MM.1S (cell line): ENCODE data around the gene MARK3.

Source experiments
- DNase-seq: peaks from one replicate; pipeline ENCODE4 v3.0.0-alpha.2; 2015
- H2AFZ ChIP-seq: fragments of 300-600 bp; sonication (generic); 2 replicates; pipeline ENCODE4 v1.6.0; 2016; ENCODE audit warnings: antibody characterized with exemption, low read length
- H3F3A ChIP-seq: fragments of 300-600 bp; sonication (generic); 2 replicates; pipeline ENCODE4 v1.6.1; 2016; ENCODE audit warnings: mild to moderate bottlenecking, antibody characterized with exemption, low read length, moderate library complexity, mixed read lengths; ENCODE audit not compliant: insufficient read depth
- H3K27ac ChIP-seq: fragments of 300-600 bp; sonication (generic); 2 replicates; pipeline ENCODE4 v1.5.1; 2016; ENCODE audit warnings: mild to moderate bottlenecking, low read length
- H3K27me3 ChIP-seq: fragments of 300-600 bp; sonication (generic); replicated peaks from 2 replicates; pipeline ENCODE4 v1.6.0; 2016; ENCODE audit warnings: low read length; ENCODE audit not compliant: insufficient read depth
- H3K36me3 ChIP-seq: fragments of 300-600 bp; sonication (generic); replicated peaks from 2 replicates; pipeline ENCODE4 v1.6.1; 2016; ENCODE audit warnings: mild to moderate bottlenecking, low read length, mixed read lengths; ENCODE audit not compliant: insufficient read depth
- H3K4me1 ChIP-seq: fragments of 300-600 bp; sonication (generic); 2 replicates; pipeline ENCODE4 v1.6.1; 2016; ENCODE audit warnings: low read length, mixed read lengths
- H3K4me2 ChIP-seq: fragments of 300-600 bp; sonication (generic); 2 replicates; pipeline ENCODE4 v1.6.0; 2016; ENCODE audit warnings: low read depth, low read length
- H3K4me3 ChIP-seq: fragments of 300-600 bp; sonication (generic); 2 replicates; pipeline ENCODE4 v1.5.1; 2016; ENCODE audit warnings: low read length, mixed read lengths
- H3K79me2 ChIP-seq: fragments of 300-600 bp; sonication (generic); 2 replicates; pipeline ENCODE4 v1.6.1; 2016; ENCODE audit warnings: mixed run types, low read length, mixed read lengths
- H3K9ac ChIP-seq: fragments of 300-600 bp; sonication (generic); 2 replicates; pipeline ENCODE4 v1.6.1; 2016; ENCODE audit warnings: low read length, mixed read lengths
- H3K9me2 ChIP-seq: fragments of 300-600 bp; sonication (generic); replicated peaks from 2 replicates; pipeline ENCODE4 v1.6.1; 2016; ENCODE audit warnings: mild to moderate bottlenecking, low read length, mixed read lengths; ENCODE audit not compliant: insufficient read depth
- H3K9me3 ChIP-seq: fragments of 300-600 bp; sonication (generic); replicated peaks from 2 replicates; pipeline ENCODE4 v1.6.1; 2016; ENCODE audit warnings: mild to moderate bottlenecking, low read length, mixed read lengths; ENCODE audit not compliant: insufficient read depth
- H4K20me1 ChIP-seq: fragments of 300-600 bp; sonication (generic); 2 replicates; pipeline ENCODE4 v1.6.1; 2016; ENCODE audit warnings: mild to moderate bottlenecking, low read length, moderate library complexity, mixed read lengths; ENCODE audit not compliant: insufficient read depth
- EZH2 ChIP-seq: fragments of 300-600 bp; sonication (generic); optimal IDR thresholded peaks from 2 replicates; pipeline ENCODE3; 2017; ENCODE audit warnings: low read depth, mild to moderate bottlenecking, antibody characterized with exemption, low read length, mixed read lengths
- EZH2phosphoT487 ChIP-seq: fragments of 300-600 bp; sonication (generic); IDR thresholded peaks from 2 replicates; pipeline ENCODE4 v1.6.1; 2018; ENCODE audit warnings: antibody characterized with exemption, low read length
- TF ChIP-seq, protein P1 (sequence below): fragments of 300-600 bp; sonication (generic); IDR thresholded peaks from 2 replicates; pipeline ENCODE4 v1.5.1; 2016; ENCODE audit warnings: antibody characterized with exemption, low read length, mixed read lengths

Gene MARK3

GRCh38 chr14:103385152-103385928 lies at the start of gene MARK3:
MARK3 (plus strand) TSS chr14:103385415; CDS start chr14:103386030, 615 bp downstream.
- Histone ChIP-seq H3K9me3 (no peaks in the 10 kb centered on the region), H4K20me1 (0 out of 2 replicates have a peak, but pooled peaks cover 4% of the 10 kb centered on the region), H3K36me3 (no peaks in the 10 kb centered on the region), H3K79me2 (peaks cover 46% of the 10 kb centered on the region), H3F3A (0 out of 2 replicates have a peak, but pooled peaks cover 3% of the 10 kb centered on the region), H3K4me3 (peak within 1 kb of the TSS; percentile 82), H3K4me2 (peak within 1 kb of the TSS; percentile 90), H3K9me2 (no peaks in the 10 kb centered on the region), H3K27me3 (no peaks in the 10 kb centered on the region), H2AFZ (peak within 1 kb of the TSS; percentile 72), H3K4me1 (no peaks in the 10 kb centered on the region), H3K27ac (peak within 1 kb of the TSS; percentile 83), H3K9ac (peak within 1 kb of the TSS; percentile 82)
- peak; percentile 91 for DNase-seq
- TF ChIP-seq EZH2phosphoT487, result no peak
- TF ChIP-seq, protein P1, sequence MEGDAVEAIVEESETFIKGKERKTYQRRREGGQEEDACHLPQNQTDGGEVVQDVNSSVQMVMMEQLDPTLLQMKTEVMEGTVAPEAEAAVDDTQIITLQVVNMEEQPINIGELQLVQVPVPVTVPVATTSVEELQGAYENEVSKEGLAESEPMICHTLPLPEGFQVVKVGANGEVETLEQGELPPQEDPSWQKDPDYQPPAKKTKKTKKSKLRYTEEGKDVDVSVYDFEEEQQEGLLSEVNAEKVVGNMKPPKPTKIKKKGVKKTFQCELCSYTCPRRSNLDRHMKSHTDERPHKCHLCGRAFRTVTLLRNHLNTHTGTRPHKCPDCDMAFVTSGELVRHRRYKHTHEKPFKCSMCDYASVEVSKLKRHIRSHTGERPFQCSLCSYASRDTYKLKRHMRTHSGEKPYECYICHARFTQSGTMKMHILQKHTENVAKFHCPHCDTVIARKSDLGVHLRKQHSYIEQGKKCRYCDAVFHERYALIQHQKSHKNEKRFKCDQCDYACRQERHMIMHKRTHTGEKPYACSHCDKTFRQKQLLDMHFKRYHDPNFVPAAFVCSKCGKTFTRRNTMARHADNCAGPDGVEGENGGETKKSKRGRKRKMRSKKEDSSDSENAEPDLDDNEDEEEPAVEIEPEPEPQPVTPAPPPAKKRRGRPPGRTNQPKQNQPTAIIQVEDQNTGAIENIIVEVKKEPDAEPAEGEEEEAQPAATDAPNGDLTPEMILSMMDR, result no peak
- TF ChIP-seq EZH2, result no peak

- TF ChIP-seq EZH2, result no peak
- TF ChIP-seq EZH2phosphoT487, result no peak
- TF ChIP-seq, protein P1, result no peak
- peaks cover 5% of the 10 kb centered on the region; the same call in 1 of the 2 replicates for H3K4me1 ChIP-seq
- H3K27me3 ChIP-seq, result no peaks in the 10 kb centered on the region
- H3K4me3 ChIP-seq, result no peak overlapping the region
- DNase-seq, result no peak
- H3K79me2 ChIP-seq, result peaks cover 33% of the 10 kb centered on the region
- no peak overlapping the region for H2AFZ ChIP-seq
- H3K9me3 ChIP-seq, result no peaks in the 10 kb centered on the region
- no peaks in the 10 kb centered on the region for H3K9me2 ChIP-seq
- H3K9ac ChIP-seq, result no peak overlapping the region
- H4K20me1 ChIP-seq, result no peaks in the 10 kb centered on the region
- no peak overlapping the region for H3K27ac ChIP-seq
- H3K36me3 ChIP-seq, result peaks cover 18% of the 10 kb centered on the region; the same call in 1 of the 2 replicates
- H3F3A ChIP-seq, result no peaks in the 10 kb centered on the region
- H3K4me2 ChIP-seq, result peak overlapping the region; percentile 66; the same call in 1 of the 2 replicates
Measured at GRCh38 chr14:103336191-103336590, 49.0 kb upstream of the MARK3 start.

- no peak overlapping the region for H3K27ac ChIP-seq
- DNase-seq, result no peak
- H3K27me3 ChIP-seq, result no peaks in the 10 kb centered on the region
- H3K36me3 ChIP-seq, result peaks cover 18% of the 10 kb centered on the region; the same call in 1 of the 2 replicates
- H4K20me1 ChIP-seq, result no peaks in the 10 kb centered on the region
- H3K4me3 ChIP-seq, result no peak overlapping the region
- H3K4me2 ChIP-seq, result no peak overlapping the region
- H3K9me3 ChIP-seq, result no peaks in the 10 kb centered on the region
- TF ChIP-seq EZH2 (no peak), EZH2phosphoT487 (no peak)
- TF ChIP-seq, protein P1, result no peak
- peaks cover 33% of the 10 kb centered on the region for H3K79me2 ChIP-seq
- no peaks in the 10 kb centered on the region for H3F3A ChIP-seq
- no peaks in the 10 kb centered on the region for H3K4me1 ChIP-seq
- no peak overlapping the region for H3K9ac ChIP-seq
- H3K9me2 ChIP-seq, result no peaks in the 10 kb centered on the region
- H2AFZ ChIP-seq, result no peak overlapping the region
Measured at GRCh38 chr14:103337794-103338193, 47.4 kb upstream of the MARK3 start.
